SK-N-SH treated with all-trans-retinoic acid at 6 μM for 48 hours (cell line): Measurements from ENCODE around the gene ANAPC15.
"Not testable (repeated sequence)": the region's sequence is repeated elsewhere in the genome, so short reads cannot be mapped to it uniquely, and the experiment has no call there.

ENCODE experiments used
- ARNTL ChIP-seq: fragments of 450-650 bp; formaldehyde crosslinking; IDR thresholded peaks from 2 replicates; pipeline ENCODE4 v1.5.0; 2020; ENCODE audit warnings: low read depth, mild to moderate bottlenecking, moderate library complexity, borderline replicate concordance
- CSDC2 ChIP-seq: fragments of 250-450 bp; sonication (Bioruptor Pico); IDR thresholded peaks from 2 replicates; pipeline ENCODE4 v1.5.0; 2020; ENCODE audit warnings: mild to moderate bottlenecking, moderate library complexity
- ISL1 ChIP-seq: fragments of 250-450 bp; sonication (Bioruptor Pico); IDR thresholded peaks from 2 replicates; pipeline ENCODE4 v2.1.2; 2022; ENCODE audit warnings: mild to moderate bottlenecking, moderate library complexity
- PATZ1 ChIP-seq: fragments of 250-450 bp; sonication (Bioruptor Pico); IDR thresholded peaks from 2 replicates; pipeline ENCODE4 v1.8.0; 2020; ENCODE audit warnings: mild to moderate bottlenecking, moderate library complexity, borderline replicate concordance
- PPARA ChIP-seq: fragments of 250-450 bp; sonication (Bioruptor Pico); IDR thresholded peaks from 2 replicates; pipeline ENCODE4 v1.5.0; 2020; ENCODE audit warnings: mild to moderate bottlenecking, borderline replicate concordance
- RARB ChIP-seq: fragments of 250-450 bp; sonication (Bioruptor Pico); IDR thresholded peaks from 2 replicates; pipeline ENCODE4 v1.8.0; 2021; ENCODE audit warnings: mild to moderate bottlenecking, moderate library complexity
- TCF4 ChIP-seq: fragments of 250-450 bp; sonication (Bioruptor Pico); IDR thresholded peaks from 2 replicates; pipeline ENCODE4 v1.8.0; 2021; ENCODE audit warnings: mild to moderate bottlenecking, moderate library complexity, borderline replicate concordance

GRCh38 chr11:72135473-72135872 lies 23.0 kb upstream of the ANAPC15 start, which contains the start of gene FOLR3:
- not testable (repeated sequence) for TF ChIP-seq RARB (CRISPR knock-in tag); PATZ1; ARNTL; TCF4; ISL1 (CRISPR knock-in tag); CSDC2 (CRISPR knock-in tag); PPARA
